Esophagus mucosa (tissue), 1 donor: ENCODE results near the gene HIVEP3. TPM values are rescaled to one million over a fixed set of nuclear protein-coding genes. Genes with fewer than 3 reads are reported as not detected.
"Not testable (repeated sequence)": the region's sequence is repeated elsewhere in the genome, so short reads cannot be mapped to it uniquely, and the experiment has no call there.

Source experiments
- ATAC-seq: fragments of 200-7000 bp; cut with Tn5 transposase; one replicate; pipeline ENCODE4 v1.9.1; 2020
- total RNA-seq: library from RNA; stranded (reverse); gene quantifications from one replicate; pipeline ENCODE4 v1.2.4, GENCODE V29; 2023
- donor health status: DM: yes; HTN: yes; CAD: no.

HIVEP3 gene
- total RNA-seq, 1 donor from 2014 or later, result 7.0 TPM

- no peak for ATAC-seq
Observed at GRCh38 chr1:41709331-41709730, 209.4 kb downstream of the HIVEP3 start.

GRCh38 chr1:41708332-41708731 is 210.4 kb downstream of the HIVEP3 start:
- no peak for ATAC-seq

DNA sequence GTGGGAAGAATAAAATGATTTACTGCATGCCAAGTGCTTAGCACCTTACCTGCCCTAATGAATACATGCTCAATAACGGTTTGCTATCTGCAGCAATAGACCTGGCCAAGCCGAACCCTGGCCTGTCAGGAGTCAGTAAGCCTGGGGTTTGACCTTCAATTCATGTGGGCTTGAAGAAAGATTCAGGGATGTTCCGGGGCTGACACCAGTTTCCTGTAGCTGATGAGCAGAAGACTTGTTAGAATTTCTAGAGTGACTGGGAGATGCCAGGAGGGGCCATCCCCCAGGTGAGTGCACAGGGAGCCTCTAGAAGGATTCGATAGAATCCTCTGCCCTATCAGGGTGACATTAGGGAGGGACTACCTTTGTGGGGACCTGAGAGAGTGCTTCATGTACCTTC is 210.9 kb downstream of the HIVEP3 start:
- no peak for ATAC-seq

DNA sequence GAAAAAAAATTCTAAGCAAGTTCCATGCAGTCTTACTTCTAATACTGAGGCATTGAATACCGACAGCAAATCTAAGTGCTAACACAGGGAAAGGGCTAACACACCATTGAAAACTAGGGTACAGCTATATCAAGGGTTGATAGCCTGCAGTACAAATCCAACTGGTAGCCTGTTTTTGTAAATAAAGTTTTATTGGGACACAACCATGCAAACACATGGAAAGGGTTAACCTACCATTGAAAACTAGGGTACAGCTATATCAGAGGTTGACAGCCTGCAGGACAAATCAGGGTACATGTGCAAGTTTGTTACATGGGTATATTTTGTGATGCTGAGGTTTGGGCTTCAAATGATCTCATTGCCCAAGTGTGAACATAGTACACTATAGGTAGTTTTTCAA is 212.9 kb downstream of the HIVEP3 start:
- ATAC-seq, result no peak

DNA sequence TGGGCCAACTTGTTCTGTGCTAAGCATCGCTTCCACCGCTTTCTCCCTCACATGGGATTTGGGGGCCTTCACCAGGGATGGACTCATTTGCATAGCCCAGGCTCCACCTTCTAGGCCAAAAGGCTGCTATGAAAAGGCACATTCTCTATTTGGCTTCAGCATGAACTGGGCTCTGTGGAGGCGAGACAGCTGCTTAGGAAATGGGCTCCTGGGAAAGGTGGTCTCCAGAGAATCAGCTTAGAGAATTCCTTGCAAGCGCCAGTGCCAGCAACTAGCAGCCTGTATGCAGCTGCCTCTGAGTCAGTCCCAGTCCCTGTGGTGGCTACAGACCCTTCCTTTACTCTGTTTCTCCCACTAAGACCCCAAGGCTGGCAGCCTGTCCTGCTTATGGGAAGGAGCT is 214.5 kb downstream of the HIVEP3 start:
- ATAC-seq, result no peak

DNA sequence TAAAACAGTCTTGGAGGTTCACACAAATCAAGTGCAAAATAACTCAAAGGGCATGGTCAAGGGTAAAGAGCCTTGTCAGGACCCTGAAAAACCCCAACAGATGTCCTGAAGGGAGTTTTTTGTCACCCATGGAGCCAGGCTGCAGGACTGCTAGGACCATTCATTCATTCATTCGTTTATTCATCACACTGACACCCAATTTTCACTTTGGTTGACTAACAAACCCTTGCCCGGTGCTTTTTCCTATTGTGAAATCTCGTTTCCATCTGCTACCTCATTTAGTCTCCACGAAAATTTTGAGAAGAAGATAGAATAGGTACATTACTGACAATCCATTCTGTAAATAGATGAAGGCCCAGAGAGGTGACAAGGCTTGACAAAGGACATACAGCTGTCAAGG is 216.0 kb downstream of the HIVEP3 start:
- no peak for ATAC-seq

DNA sequence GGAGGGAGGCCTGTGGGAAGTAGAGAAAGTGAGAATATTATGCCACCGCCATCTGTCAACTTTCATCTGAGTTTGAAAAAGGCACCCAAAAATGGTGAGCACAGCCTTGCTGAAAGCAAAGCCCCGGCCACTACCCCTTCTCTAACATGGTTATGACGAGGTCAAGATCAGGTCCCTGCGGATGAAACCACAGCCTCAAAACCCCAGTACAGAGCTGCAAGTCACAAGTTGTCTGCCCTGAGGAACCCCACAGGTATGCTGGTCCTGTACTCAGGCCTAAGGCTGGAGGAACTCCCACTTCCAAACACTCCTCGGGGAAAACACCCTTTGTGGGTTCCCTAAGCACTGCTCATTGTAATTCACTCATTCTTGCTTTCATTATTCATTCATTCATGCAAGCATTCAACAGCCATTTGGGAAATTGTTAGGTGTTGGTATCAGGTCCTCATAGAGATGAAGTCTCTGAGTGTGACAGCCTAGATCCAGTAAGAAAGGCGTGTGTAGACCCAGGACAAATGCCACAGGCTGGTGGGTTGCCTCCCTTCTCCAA is 217.7 kb downstream of the HIVEP3 start:
- no peak for ATAC-seq

DNA sequence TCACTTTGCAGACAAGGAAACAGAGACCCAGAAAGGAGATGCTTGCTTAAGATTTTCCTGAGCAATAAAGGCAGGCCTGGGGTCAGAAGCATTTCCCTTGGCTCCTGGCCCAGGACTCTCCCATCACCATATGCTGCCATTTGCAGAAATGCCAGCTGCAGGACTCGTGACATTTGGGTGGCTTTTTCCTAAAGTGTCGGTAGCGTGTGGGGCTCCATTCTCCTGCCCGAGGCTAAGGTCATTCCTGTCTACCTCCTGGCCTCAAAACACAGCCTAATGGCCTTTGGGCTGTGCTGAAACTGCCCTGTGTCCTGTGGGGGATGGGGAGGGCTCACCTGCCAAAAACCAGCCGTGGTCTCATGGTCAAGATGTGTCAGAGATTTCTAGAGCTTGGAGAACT is 218.1 kb downstream of the HIVEP3 start:
- ATAC-seq, result no peak

DNA sequence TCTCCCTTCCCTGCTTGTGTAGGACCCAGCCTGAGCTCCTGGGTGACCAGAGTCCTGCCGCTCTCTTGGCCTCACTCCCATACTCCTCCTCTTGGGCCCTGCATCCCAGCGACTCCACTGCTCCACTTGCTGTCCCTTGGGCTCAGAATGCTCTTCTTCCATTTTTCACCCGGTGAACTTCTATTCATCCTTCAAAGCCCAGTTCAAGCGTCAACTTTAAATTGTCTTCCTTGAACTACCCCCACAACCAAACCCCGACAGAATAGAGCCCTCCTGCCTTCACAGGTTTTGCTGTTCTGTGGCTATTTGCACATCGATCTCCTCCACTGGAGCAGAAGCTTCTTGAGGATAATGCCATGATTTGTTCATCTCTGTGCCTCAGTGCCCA is 218.9 kb downstream of the HIVEP3 start:
- ATAC-seq, result no peak

- peak; percentile 54 for ATAC-seq
Observed at GRCh38 chr1:41698916-41699860, 219.5 kb downstream of the HIVEP3 start.

DNA sequence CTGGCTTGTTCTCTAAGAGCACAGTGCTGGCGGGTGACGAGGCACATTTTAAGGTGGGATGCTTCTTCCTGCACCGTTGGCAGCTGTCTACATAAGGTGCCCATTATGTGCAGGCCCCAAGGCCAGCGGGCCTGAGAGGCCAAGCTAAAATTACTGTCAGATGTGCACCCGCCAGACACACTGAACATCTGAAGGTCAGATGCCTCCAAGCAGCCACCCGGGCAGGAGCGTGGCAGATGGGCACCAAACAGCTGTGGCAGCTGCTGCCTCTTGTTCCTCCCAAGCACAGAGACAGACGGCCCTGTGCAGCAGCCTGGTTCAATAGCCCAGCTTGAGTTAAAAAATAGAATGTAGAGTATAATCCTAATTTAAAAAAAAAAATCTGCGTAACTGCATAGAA is 222.3 kb downstream of the HIVEP3 start:
- ATAC-seq, result no peak

DNA sequence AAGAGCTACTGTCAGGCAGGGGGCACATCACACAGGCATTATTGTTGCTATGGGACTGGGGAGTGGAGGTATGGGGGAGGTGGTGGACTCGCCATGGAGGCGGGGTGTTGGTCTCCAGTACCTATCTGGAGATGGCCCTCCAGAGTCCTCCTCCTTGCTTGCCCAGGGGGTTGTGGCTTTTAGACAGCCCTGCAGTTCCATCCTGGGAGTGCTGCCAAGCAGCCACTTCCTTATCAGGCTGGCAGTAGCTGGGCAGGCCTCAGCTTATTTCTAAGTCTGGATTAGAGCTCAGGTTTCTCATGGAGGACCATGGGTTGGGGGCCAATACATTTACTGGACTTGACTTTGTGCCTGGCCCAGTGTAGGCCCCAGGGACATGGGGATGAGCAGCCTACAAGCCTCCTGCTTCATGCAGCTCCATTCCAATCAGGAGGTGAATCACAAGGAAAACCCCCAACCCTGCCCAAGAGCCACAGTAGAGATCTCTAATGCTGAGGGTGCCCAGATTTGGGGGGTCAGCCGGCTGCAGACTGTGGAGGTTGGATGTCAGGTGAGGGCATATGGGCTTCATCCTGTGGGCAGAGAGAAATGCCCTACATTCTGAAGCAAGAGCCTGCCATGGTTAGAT is 223.5 kb downstream of the HIVEP3 start:
- peak; percentile 26 for ATAC-seq

- not testable (repeated sequence) for ATAC-seq
Observed at GRCh38 chr1:41691966-41692365, 226.8 kb downstream of the HIVEP3 start.

- ATAC-seq, result no peak
Observed at GRCh38 chr1:41691424-41691823, 227.3 kb downstream of the HIVEP3 start.

GRCh38 chr1:41690331-41690730 is 228.4 kb downstream of the HIVEP3 start:
- no peak for ATAC-seq

DNA sequence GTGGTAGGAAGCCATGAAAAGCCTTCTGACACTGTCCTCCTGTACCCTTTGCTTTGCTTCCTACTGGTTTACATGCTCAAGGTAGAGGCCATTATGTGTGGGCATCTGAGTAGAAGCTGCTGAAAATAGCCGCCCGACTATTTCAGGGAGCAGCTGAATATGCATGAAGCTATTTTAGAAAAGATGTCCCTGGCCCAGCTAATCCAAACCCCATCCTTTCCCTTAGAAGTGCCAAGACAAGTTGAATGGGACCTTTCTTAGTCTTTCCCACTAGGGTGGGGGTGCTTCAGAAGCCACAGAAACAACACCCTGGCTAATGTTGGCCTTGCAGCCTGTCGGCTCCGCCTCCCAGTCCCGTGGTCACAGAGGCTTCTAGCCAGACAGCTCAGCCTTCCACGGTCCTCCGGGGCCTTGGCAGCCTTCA is 229.2 kb downstream of the HIVEP3 start:
- ATAC-seq, result no peak

DNA sequence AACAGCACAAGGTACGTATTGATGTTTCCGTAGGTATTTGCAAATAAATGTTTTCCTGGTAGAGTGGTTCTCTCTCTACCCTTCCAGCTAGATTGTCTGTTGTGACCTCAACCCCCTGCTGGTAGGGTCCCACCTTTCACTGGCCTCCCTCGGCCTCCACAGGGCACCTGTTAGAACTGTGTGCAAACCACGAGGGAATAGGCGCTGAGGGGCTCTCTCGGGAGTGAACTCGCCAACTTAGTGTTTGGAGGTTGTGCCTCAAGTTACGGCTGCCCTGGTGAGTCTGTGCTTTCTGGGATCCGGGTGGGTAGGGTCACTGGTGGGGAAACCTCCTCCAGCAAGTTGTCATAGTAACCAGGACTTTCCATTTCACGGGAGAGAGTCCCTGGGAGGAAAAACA is 229.6 kb downstream of the HIVEP3 start:
- no peak for ATAC-seq

- ATAC-seq, result no peak
Observed at GRCh38 chr1:41687007-41687406, 231.7 kb downstream of the HIVEP3 start.

- ATAC-seq, result no peak
Observed at GRCh38 chr1:41683681-41684500, 234.8 kb downstream of the HIVEP3 start.

DNA sequence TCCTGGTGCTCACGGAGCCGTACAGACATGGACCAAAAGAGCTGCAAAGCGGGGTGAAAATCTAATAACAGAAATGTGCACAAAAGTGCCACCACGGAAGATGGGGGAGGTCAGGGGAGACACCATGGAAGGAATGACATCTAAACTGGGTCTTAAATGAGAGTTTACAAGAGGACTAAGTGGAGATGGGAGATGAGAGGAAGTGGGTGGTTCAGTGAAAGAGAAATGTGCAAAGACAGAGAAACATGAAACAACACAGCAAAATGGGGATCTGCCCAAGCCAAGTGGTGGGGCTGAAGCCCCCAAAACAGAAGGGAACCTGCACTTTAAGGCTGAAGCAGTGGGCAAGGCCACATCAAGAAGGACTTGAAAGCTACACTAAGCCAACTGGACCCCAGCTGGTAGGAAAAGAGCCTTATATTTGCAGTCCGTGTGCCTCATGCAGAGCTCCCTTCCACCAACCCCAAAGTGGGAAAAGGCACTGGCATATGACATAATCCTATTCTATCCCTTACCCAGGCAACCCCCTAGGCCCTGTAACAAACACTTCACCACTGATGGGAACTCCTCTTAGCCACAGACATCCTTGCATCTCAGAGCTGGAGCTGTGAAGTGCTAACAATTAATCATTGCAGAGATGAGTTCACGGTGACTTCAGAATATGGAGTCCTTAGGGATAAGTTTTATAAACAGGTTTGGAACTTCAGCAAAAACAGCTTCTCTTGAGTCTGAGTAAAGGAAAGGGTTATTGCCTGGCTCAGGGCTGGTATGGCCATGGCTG is 235.7 kb downstream of the HIVEP3 start:
- ATAC-seq, result no peak

DNA sequence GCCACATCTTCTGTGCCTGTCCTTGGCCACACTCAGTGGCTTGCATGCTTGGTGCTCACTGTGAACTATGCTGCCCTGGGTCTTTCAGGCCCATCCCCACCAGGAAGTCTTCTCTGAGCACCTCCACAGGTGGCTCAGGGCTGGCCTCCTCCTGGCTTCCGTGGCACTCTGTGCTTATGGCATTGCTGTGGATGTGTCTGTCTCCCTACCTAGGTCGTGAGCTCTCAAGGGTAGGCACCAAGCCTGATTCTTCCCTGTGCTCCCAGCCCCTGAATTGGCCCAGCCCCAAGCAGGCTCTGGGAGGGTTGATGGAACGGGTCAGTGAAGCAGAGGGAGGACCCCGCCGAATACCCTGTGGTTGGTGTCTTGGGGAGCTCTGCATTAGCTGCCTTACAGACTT is 236.6 kb downstream of the HIVEP3 start:
- ATAC-seq, result no peak
